GM15510 (cell line): ENCODE data around the gene ZNF44.

Source experiments
- POLR2A ChIP-seq: IDR thresholded peaks from 3 replicates; pipeline ENCODE4 v1.6.1; 2011; ENCODE audit warnings: borderline replicate concordance; ENCODE audit not compliant: insufficient read length; ENCODE audit errors: extremely low read depth

The ZNF44 gene

GRCh38 chr19:12272980-12273901 lies 21.4 kb downstream of the ZNF44 start:
- TF ChIP-seq POLR2A = no peak

DNA sequence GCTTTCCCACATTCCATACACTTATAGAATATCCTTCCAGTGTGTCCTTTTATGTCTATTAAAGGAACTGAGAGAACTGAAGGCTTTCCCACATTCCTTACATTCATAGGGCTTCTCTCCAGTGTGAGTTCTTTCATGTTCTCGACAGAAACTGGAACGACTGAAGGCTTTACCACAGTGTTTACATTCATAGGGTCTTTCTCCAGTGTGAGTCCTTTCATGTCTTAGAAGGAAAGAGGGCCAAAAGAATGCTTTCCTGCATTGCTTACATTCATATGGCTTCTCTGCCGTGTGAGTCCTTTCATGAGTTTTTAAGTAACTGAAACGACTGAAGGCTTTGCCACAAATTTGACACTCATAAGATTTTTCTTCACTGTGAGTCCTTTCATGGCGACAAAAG lies 22.3 kb downstream of the ZNF44 start:
- no peak for TF ChIP-seq POLR2A

DNA sequence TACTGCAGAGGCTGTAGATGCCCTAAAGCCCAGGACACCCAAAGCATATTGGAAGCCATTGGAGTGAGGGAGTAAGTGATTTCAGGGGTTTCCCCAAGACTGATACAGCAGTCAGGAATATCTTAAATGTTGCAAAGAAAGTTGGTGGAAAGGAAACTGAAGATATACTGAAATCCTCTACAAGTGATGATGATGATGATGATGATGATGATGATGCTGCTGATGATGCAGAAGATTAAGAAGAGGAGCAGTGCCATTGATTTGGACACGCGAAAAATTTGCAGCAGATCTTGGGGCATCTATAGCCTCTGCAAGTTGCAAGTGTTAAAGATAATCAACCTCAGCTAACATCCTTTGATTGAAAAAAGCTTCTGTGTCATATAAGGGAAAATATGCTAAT lies 23.8 kb downstream of the ZNF44 start:
- TF ChIP-seq POLR2A = no peak

DNA sequence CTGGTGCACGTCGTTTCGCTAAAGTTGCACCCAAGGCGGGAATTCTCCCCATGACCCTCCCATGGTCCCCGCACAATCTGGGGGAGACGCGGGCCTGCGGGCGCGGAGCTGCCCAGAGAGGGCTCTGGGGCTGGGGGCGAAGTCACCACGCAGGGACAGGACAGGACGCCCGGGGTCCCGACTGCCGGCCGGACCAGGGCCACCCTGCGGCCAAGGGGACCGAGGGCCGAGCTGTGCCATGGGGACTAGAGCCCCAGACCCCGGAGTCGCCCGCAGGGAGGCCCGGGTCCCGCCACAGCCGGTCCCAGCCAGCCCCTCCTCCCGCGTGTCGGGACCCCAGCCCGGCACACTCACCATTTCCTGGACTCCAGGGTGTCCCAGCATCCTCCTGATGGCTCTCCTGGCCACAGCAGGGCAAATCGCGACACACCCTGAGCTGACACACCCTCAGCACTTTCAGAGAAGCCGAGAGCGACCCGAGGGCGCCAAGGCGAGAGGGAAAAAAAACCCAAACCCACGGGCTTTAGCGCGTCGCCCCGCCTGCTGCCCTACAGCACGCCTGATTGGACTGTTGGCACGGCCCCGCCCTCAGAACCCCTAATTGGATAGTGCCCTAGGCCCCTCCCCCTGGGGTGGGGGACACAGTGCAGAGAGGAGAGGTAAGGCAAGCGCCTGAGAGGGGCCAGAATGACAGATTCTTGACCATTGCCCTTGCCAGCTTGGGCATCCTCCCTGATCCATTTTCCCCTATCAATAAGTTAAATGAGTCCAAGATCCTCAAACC lies 28.6 kb downstream of the ZNF44 start:
- TF ChIP-seq POLR2A = no peak

DNA sequence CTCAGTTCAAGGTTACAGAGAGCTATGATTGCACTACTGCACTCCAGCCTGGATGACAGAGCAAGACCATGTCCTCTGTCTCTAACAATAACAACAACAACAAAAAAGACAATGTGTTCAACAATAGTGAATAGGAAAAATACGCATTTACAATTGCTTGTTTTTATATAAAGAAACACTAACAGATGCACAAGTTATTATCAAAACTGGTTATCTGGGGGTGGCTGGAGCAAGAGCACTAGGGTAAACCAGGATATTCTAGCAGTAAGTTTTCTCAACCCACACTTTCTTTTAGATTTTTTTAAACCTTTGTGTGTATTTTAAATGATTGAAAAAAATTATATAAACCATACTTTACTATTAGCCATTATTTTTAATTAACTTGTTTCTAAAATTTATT lies 33.1 kb downstream of the ZNF44 start:
- no peak for TF ChIP-seq POLR2A

DNA sequence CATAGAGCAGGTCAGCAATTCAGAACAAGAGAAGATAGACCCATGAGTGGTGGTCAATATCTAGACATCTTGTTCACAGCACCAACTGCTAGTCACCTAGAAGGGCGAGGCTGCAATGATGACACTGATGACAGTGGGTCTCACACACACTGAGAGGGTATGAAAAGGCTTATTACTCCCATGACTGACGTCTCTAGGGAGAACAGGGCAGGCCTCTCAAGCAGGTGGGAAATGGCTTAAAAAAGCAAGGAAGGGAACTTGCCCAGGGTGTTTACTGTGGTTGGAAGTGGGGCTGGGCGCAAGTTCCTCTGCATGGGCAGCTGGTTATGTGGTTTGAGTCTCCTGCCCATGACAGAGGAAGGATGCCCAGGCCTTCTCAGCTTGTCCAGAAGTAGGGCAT lies 33.8 kb downstream of the ZNF44 start:
- no peak for TF ChIP-seq POLR2A

GRCh38 chr19:12260236-12260635 lies 34.4 kb downstream of the ZNF44 start:
- TF ChIP-seq POLR2A = no peak

DNA sequence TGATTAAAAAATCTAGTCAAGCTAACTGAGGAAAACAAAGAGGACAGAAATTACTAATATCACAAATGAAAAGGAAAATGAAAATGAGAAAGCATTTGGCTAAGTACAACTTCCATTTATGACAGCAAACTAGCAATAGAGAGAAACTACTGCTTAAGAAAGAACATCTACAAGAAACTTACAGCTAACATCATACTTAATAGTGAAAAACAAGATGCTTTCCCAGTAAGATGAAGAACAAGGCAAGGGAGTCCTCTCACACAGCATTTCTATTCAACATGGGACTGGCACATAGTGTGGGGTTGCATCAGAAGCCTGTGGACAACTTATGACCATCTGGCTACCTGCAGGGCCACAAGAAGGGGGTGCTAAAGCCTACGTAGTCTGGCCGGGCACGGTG lies 39.3 kb downstream of the ZNF44 start:
- TF ChIP-seq POLR2A = no peak

GRCh38 chr19:12247644-12248222 lies 47.0 kb downstream of the ZNF44 start:
- TF ChIP-seq POLR2A = no peak

- TF ChIP-seq POLR2A = no peak
These were observed 50.3 kb downstream of the ZNF44 start for GRCh38 chr19:12244370-12244769.

GRCh38 chr19:12237143-12237839 lies 57.4 kb downstream of the ZNF44 start:
- TF ChIP-seq POLR2A = no peak

DNA sequence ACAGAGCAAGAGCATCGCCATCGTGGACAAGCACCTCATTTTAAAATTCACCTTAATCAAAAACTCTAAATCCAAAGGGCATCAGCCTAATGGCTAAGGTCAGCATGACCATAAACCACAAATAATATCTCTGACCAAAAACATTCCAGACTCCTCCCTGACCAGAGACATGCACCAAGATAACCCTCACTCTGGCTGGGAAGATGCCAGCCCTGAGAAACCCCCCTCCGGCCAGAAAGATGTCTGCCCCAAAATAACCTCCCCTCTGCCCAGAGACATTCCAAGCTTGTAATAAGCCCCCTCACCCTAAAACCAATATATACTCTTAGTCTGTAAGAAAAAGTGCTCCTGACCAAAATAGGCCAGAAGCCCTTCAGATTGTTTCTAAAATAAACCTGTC lies 61.7 kb downstream of the ZNF44 start:
- no peak for TF ChIP-seq POLR2A

DNA sequence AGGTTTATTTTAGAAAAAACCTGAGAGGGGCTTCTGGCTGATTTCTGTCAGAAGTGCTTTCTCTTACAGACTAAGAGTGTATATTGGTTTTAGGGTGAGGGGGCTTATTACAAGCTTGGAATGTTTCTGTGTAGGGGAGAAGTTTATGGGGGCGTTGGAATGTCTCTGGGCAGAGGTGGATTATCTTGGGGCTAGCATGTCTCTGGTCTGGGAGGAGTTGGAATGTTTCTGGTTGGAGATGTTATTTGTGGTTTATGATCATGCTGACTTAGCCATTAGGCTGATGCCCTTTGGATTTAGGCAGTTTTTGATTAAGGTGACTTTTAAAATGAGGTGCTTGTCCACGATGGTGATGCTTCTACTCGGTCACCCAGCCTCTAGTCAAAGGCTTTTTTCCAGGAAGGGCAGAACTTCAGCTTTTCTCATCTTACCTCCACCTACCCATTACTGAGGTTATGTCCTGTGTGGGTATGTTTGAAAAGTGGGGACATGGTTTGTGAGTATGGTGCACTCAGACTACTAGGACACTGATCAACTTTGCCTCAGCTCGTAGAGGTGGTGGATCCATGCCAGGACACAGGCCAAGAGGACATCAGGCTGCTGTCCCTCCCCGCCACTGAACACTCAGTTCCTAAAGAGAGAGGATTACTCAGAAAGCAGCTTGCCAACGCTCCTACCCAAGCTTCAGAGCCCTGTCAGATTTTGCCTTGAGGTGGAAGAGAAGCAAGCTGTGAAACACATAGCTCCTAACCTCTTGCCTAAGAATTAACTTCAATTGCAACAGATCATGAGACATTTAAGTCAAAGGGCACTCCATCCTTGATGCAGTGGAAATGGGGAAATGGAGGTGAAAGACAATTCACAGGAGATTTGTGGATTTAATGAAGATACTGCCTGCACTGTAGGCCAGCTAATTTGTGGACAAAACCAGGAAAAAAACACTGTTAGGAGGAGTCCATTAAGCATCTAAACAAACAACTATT lies 63.6 kb downstream of the ZNF44 start:
- no peak for TF ChIP-seq POLR2A

GRCh38 chr19:12229990-12230389 lies 64.7 kb downstream of the ZNF44 start:
- TF ChIP-seq POLR2A = no peak
